Measurements from ENCODE around the gene VEGFB.
A peak's percentile ranks its signal among the peaks of the same experiment; 100 is the strongest.

Gene VEGFB

DNA sequence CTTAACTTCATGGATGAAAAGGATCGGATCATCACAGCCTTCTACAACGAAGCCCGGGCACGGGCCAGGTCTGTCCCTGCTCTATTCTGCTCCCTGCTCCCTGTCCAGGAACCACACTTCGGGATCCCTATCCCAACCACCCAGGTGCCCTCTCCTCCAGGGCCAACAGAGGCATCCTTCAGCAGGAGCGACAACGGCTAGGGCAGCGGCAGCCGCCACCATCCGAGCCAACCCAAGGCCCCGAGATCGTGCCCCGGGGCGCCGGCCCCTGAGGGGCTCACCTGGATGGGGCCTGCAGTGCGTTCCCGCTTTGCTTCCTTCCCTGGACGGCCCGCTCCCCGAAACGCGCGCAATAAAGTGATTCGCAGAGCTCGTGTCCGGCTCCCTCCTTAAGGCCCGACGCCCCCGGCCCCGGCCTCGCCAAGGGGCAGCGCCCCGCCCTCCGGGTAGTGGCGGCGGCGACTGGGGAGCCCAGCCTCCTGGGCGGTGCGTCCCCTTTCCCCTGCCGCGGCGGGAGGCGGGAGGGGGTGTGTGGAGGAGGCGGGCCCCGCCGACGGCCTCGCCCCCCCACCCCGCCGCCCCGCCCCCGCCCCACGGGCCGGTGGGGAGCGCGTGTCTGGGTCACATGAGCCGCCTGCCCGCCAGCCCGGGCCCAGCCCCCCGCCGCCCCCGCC lies at the start of gene VEGFB:
TSS of gene VEGFB (plus strand) at position 672 of the 674 bp plus-strand sequence. CDS start 250 bp downstream, outside the sequence.
- Histone ChIP-seq H4K20me1 (ENCODE audit: insufficient read depth, low read length) (peaks cover 13% of the 10 kb centered on the region), H3K4me3 (ENCODE audit: low read depth in 1 of 2, low read length in 2 of 2) (peak within 1 kb of the TSS; percentile 57 to 88), H3K4me1 (ENCODE audit: insufficient read depth, low read length) (peaks cover 60% of the 10 kb centered on the region), H3K79me2 (ENCODE audit: insufficient read depth, low read length) (peaks cover 20% of the 10 kb centered on the region), H2AFZ (ENCODE audit: low read depth, low read length) (peak within 1 kb of the TSS; percentile 65), H3K27me3 (ENCODE audit: insufficient read depth, low read length, poor library complexity) (no peaks in the 10 kb centered on the region), H3K9ac (ENCODE audit: low read depth, low read length) (peak within 1 kb of the TSS; percentile 71), H3K9me3 (ENCODE audit: insufficient read depth, low read length, severe bottlenecking) (no peaks in the 10 kb centered on the region), H3K4me2 (ENCODE audit: insufficient read depth, low read length) (peak within 1 kb of the TSS; percentile 99), H3K36me3 (ENCODE audit: insufficient read depth, low read length) (peaks cover 33% of the 10 kb centered on the region), H3K27ac (ENCODE audit: low read length) (peak within 1 kb of the TSS; percentile 74)
- peak; percentile 74 for DNase-seq
- TF ChIP-seq CTCF (IDR thresholded peaks at IDR 0.05; ENCODE audit: borderline replicate concordance, extremely low read depth, low read length, poor library complexity, severe bottlenecking) (no peak), EZH2 (IDR thresholded peaks at IDR 0.05; ENCODE audit: borderline replicate concordance, low read depth, low read length, severe bottlenecking) (no peak)
- peak; percentile 51 for ATAC-seq (ENCODE audit: insufficient read depth, low read depth)

GRCh38 chr11:64185175-64185692 lies 49.1 kb upstream of the VEGFB start:
- Histone ChIP-seq H3K4me2 (ENCODE audit: insufficient read depth, low read length) (peak overlapping the region; percentile 95), H2AFZ (ENCODE audit: low read depth, low read length) (peak overlapping the region; percentile 88), H3K4me3 (ENCODE audit: low read depth in 1 of 2, low read length in 2 of 2) (peak overlapping the region; percentile 66 to 86), H3K9me3 (ENCODE audit: insufficient read depth, low read length, severe bottlenecking) (no peaks in the 10 kb centered on the region), H3K9ac (ENCODE audit: low read depth, low read length) (peak overlapping the region; percentile 90), H3K4me1 (ENCODE audit: insufficient read depth, low read length) (peaks cover 34% of the 10 kb centered on the region), H3K79me2 (ENCODE audit: insufficient read depth, low read length) (peaks cover 23% of the 10 kb centered on the region), H4K20me1 (ENCODE audit: insufficient read depth, low read length) (peaks cover 12% of the 10 kb centered on the region), H3K36me3 (ENCODE audit: insufficient read depth, low read length) (peaks cover 23% of the 10 kb centered on the region), H3K27ac (ENCODE audit: low read length) (peak overlapping the region; percentile 84), H3K27me3 (ENCODE audit: insufficient read depth, low read length, poor library complexity) (no peaks in the 10 kb centered on the region)
- DNase-seq (no peak), ATAC-seq (ENCODE audit: insufficient read depth, low read depth) (no peak)
- TF ChIP-seq EZH2 (IDR thresholded peaks at IDR 0.05; ENCODE audit: borderline replicate concordance, low read depth, low read length, severe bottlenecking) (no peak), CTCF (IDR thresholded peaks at IDR 0.05; ENCODE audit: borderline replicate concordance, extremely low read depth, low read length, poor library complexity, severe bottlenecking) (no peak)

DNA sequence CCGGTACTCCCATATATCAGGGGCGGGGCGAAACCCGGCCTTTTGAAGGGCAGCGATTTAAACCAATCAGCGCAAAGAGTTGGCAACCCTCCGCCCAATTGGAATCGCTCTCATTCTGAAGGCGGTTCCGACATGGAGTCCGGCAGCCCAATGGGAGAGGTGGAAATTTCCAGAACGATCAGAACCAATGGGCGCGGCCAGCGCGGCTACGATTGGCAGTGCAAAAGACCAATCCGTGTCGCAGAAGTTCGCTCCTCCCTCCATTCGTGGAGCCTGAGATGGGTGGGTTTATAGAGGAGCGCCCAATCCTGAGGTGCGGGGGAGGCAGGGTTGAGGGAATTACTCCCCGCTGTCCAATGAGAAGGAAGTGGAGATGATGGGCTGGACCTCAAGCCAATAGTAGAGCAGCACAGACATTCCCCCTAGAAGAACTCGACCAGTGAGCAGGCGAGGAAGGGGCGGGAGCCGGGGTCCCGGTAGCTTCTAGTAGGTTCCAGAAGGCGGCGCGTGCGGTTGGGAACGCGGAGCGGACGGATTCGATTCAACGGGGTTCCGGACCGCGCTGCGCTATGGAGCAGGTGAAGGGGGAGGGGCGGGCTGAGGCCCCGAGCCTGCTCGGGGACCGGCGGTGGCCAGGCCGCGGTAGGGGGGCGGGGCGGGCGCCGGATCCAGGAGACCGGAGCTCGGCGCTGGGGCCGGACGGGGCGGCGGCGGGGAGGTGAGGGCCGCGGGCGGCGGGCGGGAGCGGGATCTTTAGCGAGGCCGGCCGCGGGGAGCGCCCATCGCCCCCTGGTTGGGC lies 48.5 kb upstream of the VEGFB start, which contains the start of gene STIP1:
TSS of gene STIP1 (plus strand) at position 479 of the 799 bp plus-strand sequence. CDS start at position 570, 91 bp downstream.
- peaks cover 29% of the 10 kb centered on the region for H3K36me3 ChIP-seq (ENCODE audit: insufficient read depth, low read length)
- peak within 1 kb of the TSS; percentile 95 for H3K4me2 ChIP-seq (ENCODE audit: insufficient read depth, low read length)
- H3K27ac ChIP-seq (ENCODE audit: low read length): peak within 1 kb of the TSS; percentile 84
- TF ChIP-seq EZH2 (IDR thresholded peaks at IDR 0.05; ENCODE audit: borderline replicate concordance, low read depth, low read length, severe bottlenecking) (no peak), CTCF (IDR thresholded peaks at IDR 0.05; ENCODE audit: borderline replicate concordance, extremely low read depth, low read length, poor library complexity, severe bottlenecking) (peak; percentile 63)
- H4K20me1 ChIP-seq (ENCODE audit: insufficient read depth, low read length): peaks cover 18% of the 10 kb centered on the region
- peak within 1 kb of the TSS; percentile 66 to 86 for H3K4me3 ChIP-seq (ENCODE audit: low read depth in 1 of 2, low read length in 2 of 2)
- ATAC-seq (ENCODE audit: insufficient read depth, low read depth): peak; percentile 92
- peaks cover 34% of the 10 kb centered on the region for H3K4me1 ChIP-seq (ENCODE audit: insufficient read depth, low read length)
- peak; percentile 100 for DNase-seq
- no peaks in the 10 kb centered on the region for H3K9me3 ChIP-seq (ENCODE audit: insufficient read depth, low read length, severe bottlenecking)
- H3K27me3 ChIP-seq (ENCODE audit: insufficient read depth, low read length, poor library complexity): no peaks in the 10 kb centered on the region
- H3K79me2 ChIP-seq (ENCODE audit: insufficient read depth, low read length): peaks cover 23% of the 10 kb centered on the region
- H3K9ac ChIP-seq (ENCODE audit: low read depth, low read length): peak within 1 kb of the TSS; percentile 90
- H2AFZ ChIP-seq (ENCODE audit: low read depth, low read length): peak within 1 kb of the TSS; percentile 88

All from DND-41 (cell line).